Thyroid gland (tissue), 4 donors: Measurements from ENCODE around the gene HLX. TPM values are rescaled to one million over a fixed set of nuclear protein-coding genes. Genes with fewer than 3 reads are reported as not detected.

Experiments
- DNase-seq, 2 donors: peaks; one replicate each; pipeline ENCODE4 v3.0.0-alpha.2; 2019
- H3K27ac ChIP-seq, 3 donors: fragments of 200-600 bp; sonication (generic); 1 replicate in 2 of 3; 2 replicates in 1 of 3; pipeline ENCODE4 v1.5.1; 2016 to 2019; ENCODE audit warnings: mild to moderate bottlenecking in 1 of 3, moderate library complexity in 1 of 3
- H3K27me3 ChIP-seq: fragments of 200-600 bp; sonication (generic); one replicate; pipeline ENCODE4 v1.5.1; 2019
- H3K36me3 ChIP-seq, 2 donors: fragments of 200-600 bp; sonication (generic); one replicate each; pipeline ENCODE4 v1.5.1; 2016 to 2019
- H3K4me1 ChIP-seq, 2 donors: fragments of 200-600 bp; sonication (generic); one replicate each; pipeline ENCODE4 v1.5.1; 2017 to 2019
- H3K4me3 ChIP-seq, 3 donors: fragments of 200-600 bp; sonication (generic); replicated peaks in 1 of 3; 1 replicate in 2 of 3; 2 replicates in 1 of 3; pipeline ENCODE4 v1.5.1; 2016; ENCODE audit warnings: mild to moderate bottlenecking in 1 of 3
- H3K9me3 ChIP-seq: fragments of 200-600 bp; sonication (generic); one replicate; pipeline ENCODE4 v1.5.1; 2017
- POLR2A ChIP-seq, 2 donors: fragments of 450-650 bp; IDR thresholded peaks; one replicate each; pipeline ENCODE4 v1.6.1; 2017; ENCODE audit warnings: antibody characterized with exemption in 2 of 2, mild to moderate bottlenecking in 2 of 2, moderate library complexity in 1 of 2
- WGBS, 2 donors: methylation state at CpG; one replicate each; pipeline ENCODE4 v1.1.5; 2017; 5-methylcytosine and 5-hydroxymethylcytosine counted together
- intact Hi-C: fragments of 100-400 bp; cut with DNase I; formaldehyde crosslinking; loops from one replicate; pipeline ENCODE4 v1.15.1; 2023
- total RNA-seq, 4 donors: library from RNA; depleted of rRNA; stranded (reverse); fragments of >200 nt; gene quantifications; one replicate each; pipeline ENCODE4 v1.2.3, GENCODE V29; 2016
- TF ChIP-seq, protein P1 (sequence below), 6 experiments: fragments of 200-600 bp in 3 of 6; fragments of 450-650 bp in 3 of 6; sonication (generic) in 3 of 6; IDR thresholded peaks; one replicate each; pipeline ENCODE4 v1.5.1; 2016 to 2019; ENCODE audit warnings: antibody characterized with exemption in 6 of 6, mild to moderate bottlenecking in 2 of 6, inconsistent platforms in 1 of 6, moderate library complexity in 1 of 6

The HLX gene
- total RNA-seq, 4 donors from 2014 or later: 3.1 to 5.1 (median 4.2) TPM

DNA sequence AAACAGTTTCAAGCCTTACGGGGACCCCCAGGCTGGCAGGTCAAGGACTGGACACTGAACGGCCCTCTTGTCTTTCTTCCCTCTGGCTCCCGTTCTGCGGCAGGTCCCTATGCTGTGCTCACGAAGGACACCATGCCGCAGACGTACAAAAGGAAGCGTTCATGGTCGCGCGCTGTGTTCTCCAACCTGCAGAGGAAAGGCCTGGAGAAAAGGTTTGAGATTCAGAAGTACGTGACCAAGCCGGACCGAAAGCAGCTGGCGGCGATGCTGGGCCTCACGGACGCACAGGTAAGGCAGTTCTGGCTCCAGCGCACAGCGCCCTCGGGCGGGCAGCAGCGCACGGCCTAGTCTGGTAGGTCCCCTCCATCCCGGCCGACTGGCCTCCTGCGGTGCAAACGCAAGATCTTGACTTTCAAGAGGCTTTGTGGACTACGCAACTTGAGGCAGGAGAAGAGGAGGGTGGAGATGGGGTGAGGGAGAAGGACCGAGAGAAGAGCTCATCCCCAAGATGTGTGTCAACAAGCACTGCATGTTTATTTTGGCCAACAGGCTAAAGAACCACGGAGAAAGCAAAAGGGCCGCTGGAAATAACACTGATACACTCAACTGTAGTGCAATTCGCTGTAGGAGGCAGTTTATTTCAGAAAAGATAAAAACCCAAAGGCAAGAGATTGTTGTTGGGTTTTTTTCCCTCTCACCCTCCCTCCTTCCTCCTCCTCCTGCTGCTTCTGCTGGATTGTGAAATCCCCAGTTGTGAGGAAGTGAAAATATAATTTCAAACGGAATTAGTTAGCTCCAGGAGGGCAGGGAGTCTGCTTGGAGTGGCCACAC lies 3.0 kb downstream of the HLX start:
- no peak for TF ChIP-seq POLR2A (IDR thresholded peaks at IDR 0.05)
- TF ChIP-seq, protein P1, sequence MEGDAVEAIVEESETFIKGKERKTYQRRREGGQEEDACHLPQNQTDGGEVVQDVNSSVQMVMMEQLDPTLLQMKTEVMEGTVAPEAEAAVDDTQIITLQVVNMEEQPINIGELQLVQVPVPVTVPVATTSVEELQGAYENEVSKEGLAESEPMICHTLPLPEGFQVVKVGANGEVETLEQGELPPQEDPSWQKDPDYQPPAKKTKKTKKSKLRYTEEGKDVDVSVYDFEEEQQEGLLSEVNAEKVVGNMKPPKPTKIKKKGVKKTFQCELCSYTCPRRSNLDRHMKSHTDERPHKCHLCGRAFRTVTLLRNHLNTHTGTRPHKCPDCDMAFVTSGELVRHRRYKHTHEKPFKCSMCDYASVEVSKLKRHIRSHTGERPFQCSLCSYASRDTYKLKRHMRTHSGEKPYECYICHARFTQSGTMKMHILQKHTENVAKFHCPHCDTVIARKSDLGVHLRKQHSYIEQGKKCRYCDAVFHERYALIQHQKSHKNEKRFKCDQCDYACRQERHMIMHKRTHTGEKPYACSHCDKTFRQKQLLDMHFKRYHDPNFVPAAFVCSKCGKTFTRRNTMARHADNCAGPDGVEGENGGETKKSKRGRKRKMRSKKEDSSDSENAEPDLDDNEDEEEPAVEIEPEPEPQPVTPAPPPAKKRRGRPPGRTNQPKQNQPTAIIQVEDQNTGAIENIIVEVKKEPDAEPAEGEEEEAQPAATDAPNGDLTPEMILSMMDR (IDR thresholded peaks at IDR 0.05): no peak
- Histone ChIP-seq H3K36me3 (peaks cover 4 to 11% of the 10 kb centered on the region in 2 donors), H3K4me3 (peak overlapping the region in 1 of 3 donors; percentile 74), H3K27me3 (peaks cover 6% of the 10 kb centered on the region), H3K4me1 (peaks cover 8 to 15% of the 10 kb centered on the region in 2 donors), H3K9me3 (no peaks in the 10 kb centered on the region), H3K27ac (peak overlapping the region in 1 of 3 donors; percentile 98)
- intact Hi-C loops: no loop called here
- 56 to 72% methylated on average over 34 of the region's 34 CpGs for WGBS, 2 donors
- DNase-seq: no peak

DNA sequence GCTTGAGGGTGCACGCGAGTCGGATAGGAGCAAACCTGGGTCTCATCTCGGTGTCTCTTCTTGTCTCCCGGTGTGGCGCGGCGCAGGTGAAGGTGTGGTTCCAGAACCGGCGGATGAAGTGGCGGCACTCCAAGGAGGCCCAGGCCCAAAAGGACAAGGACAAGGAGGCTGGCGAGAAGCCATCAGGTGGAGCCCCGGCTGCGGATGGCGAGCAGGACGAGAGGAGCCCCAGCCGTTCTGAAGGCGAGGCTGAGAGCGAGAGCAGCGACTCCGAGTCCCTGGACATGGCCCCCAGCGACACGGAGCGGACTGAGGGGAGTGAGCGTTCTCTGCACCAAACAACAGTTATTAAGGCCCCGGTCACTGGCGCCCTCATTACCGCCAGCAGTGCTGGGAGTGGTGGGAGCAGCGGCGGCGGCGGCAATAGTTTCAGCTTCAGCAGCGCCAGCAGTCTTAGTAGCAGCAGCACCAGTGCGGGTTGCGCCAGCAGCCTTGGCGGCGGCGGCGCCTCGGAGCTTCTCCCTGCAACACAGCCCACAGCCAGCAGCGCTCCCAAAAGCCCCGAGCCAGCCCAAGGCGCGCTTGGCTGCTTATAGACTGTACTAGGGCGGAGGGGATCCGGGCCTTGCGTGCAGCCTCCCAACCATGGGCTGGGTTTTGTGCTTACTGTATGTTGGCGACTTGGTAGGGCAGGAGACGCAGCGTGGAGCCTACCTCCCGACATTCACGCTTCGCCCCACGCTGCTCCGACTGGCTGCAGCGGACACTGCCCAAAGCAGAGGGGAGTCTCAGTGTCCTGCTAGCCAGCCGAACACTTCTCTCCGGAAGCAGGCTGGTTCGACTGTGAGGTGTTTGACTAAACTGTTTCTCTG lies 5.1 kb downstream of the HLX start:
- Histone ChIP-seq H3K27ac (no peak overlapping the region), H3K4me3 (no peak overlapping the region), H3K36me3 (peaks cover 4 to 11% of the 10 kb centered on the region in 2 donors), H3K4me1 (peaks cover 8 to 16% of the 10 kb centered on the region in 2 donors), H3K9me3 (no peaks in the 10 kb centered on the region), H3K27me3 (peaks cover 13% of the 10 kb centered on the region)
- intact Hi-C loops: no loop called here
- DNase-seq: no peak
- WGBS, 2 donors: 52 to 73% methylated on average over 45 to 46 of the region's 59 CpGs
- no peak for TF ChIP-seq POLR2A (IDR thresholded peaks at IDR 0.05)

DNA sequence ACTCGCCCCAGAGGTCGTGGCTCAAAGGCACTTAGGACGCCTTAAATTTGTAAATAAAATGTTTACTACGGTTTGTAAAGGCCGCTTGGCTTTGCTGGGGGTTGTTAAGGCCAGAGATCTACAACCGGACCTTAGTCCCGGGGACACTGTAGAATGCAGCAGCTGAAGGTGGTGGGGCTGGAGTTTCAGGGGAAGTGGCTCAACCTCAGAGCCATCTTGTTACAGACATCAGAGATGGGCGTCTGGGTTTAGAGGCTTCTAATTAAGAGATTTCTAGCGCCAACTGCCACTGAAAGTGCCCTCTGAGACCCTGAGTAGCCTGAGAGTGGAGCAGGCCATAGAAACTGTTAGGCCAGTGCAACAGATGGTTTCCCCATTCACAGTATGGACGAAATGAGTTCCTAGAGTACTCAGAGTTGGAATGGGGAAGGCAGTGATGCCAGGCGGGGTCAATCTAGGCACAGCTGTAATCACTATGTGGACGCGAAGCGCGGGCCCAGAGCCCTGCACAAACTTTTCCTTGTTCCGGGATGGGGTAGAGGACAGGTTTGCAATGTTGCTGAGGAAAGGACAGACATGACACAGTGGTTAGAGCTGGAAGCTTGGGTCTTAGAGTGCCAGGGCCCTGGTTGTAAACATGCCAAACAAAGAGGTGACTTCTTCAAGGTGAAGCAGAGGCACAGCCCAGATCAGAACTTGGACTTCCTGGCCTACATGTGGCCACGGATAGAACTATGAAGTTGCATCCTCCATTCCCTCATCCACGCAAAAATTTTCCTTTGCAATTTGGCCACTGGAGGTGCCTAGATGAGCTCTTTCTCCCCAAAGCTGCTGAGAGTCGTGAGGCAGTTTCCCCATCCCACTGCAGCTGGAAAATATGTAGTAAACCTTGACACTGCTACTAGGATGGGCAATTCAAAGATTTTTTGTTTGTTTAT lies 6.0 kb downstream of the HLX start:
- no peaks in the 10 kb centered on the region for H3K9me3 ChIP-seq
- no peak overlapping the region for H3K27ac ChIP-seq
- no peak overlapping the region for H3K4me3 ChIP-seq
- no peak for TF ChIP-seq POLR2A (IDR thresholded peaks at IDR 0.05)
- 92% methylated on average over 19 of the region's 19 CpGs for WGBS, 2 donors
- peaks cover under 1 to 10% of the 10 kb centered on the region in 2 donors for H3K4me1 ChIP-seq
- H3K27me3 ChIP-seq: peaks cover 20% of the 10 kb centered on the region
- DNase-seq: no peak
- intact Hi-C loops: no loop called here
- peaks cover 4 to 11% of the 10 kb centered on the region in 2 donors for H3K36me3 ChIP-seq

DNA sequence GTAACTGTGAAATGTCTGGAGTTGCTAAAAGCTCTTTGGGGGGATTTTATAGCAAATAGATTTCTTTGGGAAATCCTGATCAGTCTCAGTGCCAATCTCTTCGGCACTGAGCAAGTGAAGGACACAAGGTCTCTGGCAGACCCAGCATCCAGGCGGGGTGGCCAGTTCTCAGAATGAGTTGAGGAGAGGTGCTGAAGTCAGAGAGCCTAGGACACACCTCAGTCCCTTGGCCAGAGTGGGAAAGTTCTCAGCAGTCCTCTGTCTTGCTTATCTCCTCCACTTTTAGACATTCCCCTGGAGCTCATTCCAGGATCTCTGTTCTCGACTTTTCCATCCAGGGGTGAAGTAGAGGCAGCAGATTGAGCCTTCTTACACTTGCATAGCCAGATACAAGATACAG lies 6.7 kb downstream of the HLX start:
- H3K27me3 ChIP-seq: peaks cover 26% of the 10 kb centered on the region
- no peak overlapping the region for H3K4me3 ChIP-seq
- peaks cover 0 to 10% of the 10 kb centered on the region in 2 donors for H3K4me1 ChIP-seq
- 96 to 100% methylated on average over 3 of the region's 3 CpGs for WGBS, 2 donors
- intact Hi-C loops: no loop called here
- DNase-seq: no peak
- H3K27ac ChIP-seq: no peak overlapping the region
- peaks cover 4 to 11% of the 10 kb centered on the region in 2 donors for H3K36me3 ChIP-seq
- TF ChIP-seq, protein P1 (IDR thresholded peaks at IDR 0.05): no peak
- no peak for TF ChIP-seq POLR2A (IDR thresholded peaks at IDR 0.05)
- H3K9me3 ChIP-seq: no peaks in the 10 kb centered on the region

DNA sequence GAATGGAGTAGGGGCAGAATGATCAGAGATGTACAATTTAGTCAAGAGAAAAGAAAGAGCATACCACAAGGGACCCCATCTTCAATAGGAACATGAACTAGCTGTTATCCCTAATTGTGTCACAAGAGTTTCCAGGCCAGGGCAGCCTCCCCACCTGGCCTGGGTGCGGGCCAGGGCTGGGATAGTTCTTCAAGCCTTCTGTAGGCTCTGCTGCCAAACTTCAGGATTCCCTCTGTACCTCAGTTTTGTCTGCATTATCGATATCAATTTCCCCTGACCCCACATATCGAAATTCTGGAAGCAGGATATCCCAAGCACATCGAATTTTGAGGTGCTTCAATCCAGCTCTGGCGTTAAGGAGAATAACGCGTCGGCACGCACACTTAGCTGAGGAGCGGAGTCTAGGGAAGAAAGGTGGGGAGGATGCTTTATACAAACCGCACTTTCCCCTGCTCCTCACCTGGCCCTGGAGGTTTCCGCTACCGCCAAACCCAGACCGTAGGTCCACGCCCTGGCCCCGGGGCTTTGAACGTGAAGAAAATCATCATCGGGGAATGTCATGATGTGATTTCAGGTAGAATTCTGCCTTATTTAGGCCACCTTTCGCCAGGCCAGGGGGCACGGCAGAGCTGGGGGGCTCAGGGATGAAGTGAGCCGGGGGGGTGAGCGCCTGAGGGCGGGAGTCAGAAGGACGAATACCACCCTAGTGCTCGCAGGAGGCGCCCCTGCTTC lies 7.4 kb downstream of the HLX start:
- H3K36me3 ChIP-seq: peaks cover 4 to 11% of the 10 kb centered on the region in 2 donors
- H3K27ac ChIP-seq: no peak overlapping the region
- peaks cover 32% of the 10 kb centered on the region for H3K27me3 ChIP-seq
- TF ChIP-seq, protein P1 (IDR thresholded peaks at IDR 0.05): no peak
- no peak for TF ChIP-seq POLR2A (IDR thresholded peaks at IDR 0.05)
- H3K4me1 ChIP-seq: peaks cover 0 to 10% of the 10 kb centered on the region in 2 donors
- no peak overlapping the region for H3K4me3 ChIP-seq
- no peaks in the 10 kb centered on the region for H3K9me3 ChIP-seq
- no peak for DNase-seq
- 63 to 75% methylated on average over 25 to 26 of the region's 26 CpGs for WGBS, 2 donors
- intact Hi-C loops: no loop called here
